ENCODE measurements around the gene GM2A.

- no peak for TF ChIP-seq CTCF (IDR thresholded peaks at IDR 0.05; ENCODE audit: low read depth, low read length, poor library complexity, severe bottlenecking)
- no peak for TF ChIP-seq EZH2phosphoT487 (IDR thresholded peaks at IDR 0.05; ENCODE audit: borderline replicate concordance, low read length)
Measured at GRCh38 chr5:151281001-151281639, 28.1 kb downstream of the GM2A start.

All from DOHH2 (cell line).